ENCODE data around the gene ZYX.

DNA sequence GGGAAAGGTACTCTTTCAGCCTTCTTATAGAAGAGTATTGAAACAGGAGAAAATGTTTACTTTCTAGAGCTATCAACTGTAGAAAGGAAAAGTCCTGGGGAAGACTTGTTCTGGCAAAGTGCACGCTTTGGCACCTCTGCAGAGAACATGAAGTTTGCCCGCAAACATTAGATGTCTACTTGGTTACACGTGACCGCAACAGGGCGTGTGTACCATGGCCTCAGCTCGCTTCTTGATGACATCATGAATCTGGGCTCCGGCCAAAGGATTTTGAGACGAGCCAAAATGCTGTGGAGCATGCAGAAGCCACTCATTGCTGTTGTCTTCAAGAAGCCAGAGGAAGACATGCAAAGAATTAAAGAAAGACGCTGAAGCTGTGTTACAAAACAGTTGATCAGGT is 53.5 kb downstream of the ZYX start:
- TF ChIP-seq, protein P1, sequence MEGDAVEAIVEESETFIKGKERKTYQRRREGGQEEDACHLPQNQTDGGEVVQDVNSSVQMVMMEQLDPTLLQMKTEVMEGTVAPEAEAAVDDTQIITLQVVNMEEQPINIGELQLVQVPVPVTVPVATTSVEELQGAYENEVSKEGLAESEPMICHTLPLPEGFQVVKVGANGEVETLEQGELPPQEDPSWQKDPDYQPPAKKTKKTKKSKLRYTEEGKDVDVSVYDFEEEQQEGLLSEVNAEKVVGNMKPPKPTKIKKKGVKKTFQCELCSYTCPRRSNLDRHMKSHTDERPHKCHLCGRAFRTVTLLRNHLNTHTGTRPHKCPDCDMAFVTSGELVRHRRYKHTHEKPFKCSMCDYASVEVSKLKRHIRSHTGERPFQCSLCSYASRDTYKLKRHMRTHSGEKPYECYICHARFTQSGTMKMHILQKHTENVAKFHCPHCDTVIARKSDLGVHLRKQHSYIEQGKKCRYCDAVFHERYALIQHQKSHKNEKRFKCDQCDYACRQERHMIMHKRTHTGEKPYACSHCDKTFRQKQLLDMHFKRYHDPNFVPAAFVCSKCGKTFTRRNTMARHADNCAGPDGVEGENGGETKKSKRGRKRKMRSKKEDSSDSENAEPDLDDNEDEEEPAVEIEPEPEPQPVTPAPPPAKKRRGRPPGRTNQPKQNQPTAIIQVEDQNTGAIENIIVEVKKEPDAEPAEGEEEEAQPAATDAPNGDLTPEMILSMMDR (conservative IDR thresholded peaks at IDR 0.05 in 1 of 2, IDR thresholded peaks at IDR 0.05 in 1 of 2; ENCODE audit: extremely low read depth in 1 of 2, insufficient read depth in 1 of 2, low read depth in 1 of 2, low read length in 2 of 2) = no peak
- TF ChIP-seq EZH2 (IDR thresholded peaks at IDR 0.05; ENCODE audit: borderline replicate concordance, low read length) = no peak
